Calu3 (cell line): ENCODE measurements around the gene LAX1. TPM values are rescaled to one million over a fixed set of nuclear protein-coding genes. Genes with fewer than 3 reads are reported as not detected.

Experiments used
- BruUV-seq: library from RNA; stranded (reverse); fragments of 400-500 nt; replicated peaks from 2 replicates; lab custom pipeline; 2021; lab: Mats Ljungman, UMichigan
- CTCF ChIA-PET: fragments of 300-600 bp; sonication (Branson Sonifier 250); formaldehyde crosslinking; loops from one replicate; lab custom pipeline; 2022; ENCODE audit warnings: antibody characterized with exemption; lab: Charles Lee
- DNase-seq: peaks from one replicate; pipeline ENCODE4 v3.0.0; 2022
- H3K27ac Mint-ChIP-seq: one replicate; pipeline ENCODE4 v1.8.0; 2022; ENCODE audit warnings: mixed read lengths; ENCODE audit not compliant: unreplicated experiment
- H3K27me3 Mint-ChIP-seq: one replicate; pipeline ENCODE4 v1.8.0; 2022; ENCODE audit warnings: mixed read lengths; ENCODE audit not compliant: unreplicated experiment
- H3K36me3 Mint-ChIP-seq: one replicate; pipeline ENCODE4 v1.8.0; 2022; ENCODE audit warnings: mild to moderate bottlenecking, moderate library complexity, mixed read lengths; ENCODE audit not compliant: insufficient read depth, unreplicated experiment
- H3K4me1 Mint-ChIP-seq: one replicate; pipeline ENCODE4 v1.8.0; 2022; ENCODE audit warnings: mild to moderate bottlenecking, low read depth, mixed read lengths; ENCODE audit not compliant: unreplicated experiment
- H3K4me3 Mint-ChIP-seq: one replicate; pipeline ENCODE4 v1.8.0; 2022; ENCODE audit warnings: mild to moderate bottlenecking, low read depth, moderate library complexity, mixed read lengths; ENCODE audit not compliant: unreplicated experiment
- H3K9me3 Mint-ChIP-seq: one replicate; pipeline ENCODE4 v1.8.0; 2022; ENCODE audit warnings: low read depth, mixed read lengths; ENCODE audit not compliant: unreplicated experiment
- CTCF ChIP-seq: fragments of 200-600 bp; IDR thresholded peaks from one replicate; pipeline ENCODE4 v1.8.0; 2022; ENCODE audit warnings: antibody characterized with exemption; ENCODE audit not compliant: unreplicated experiment
- intact Hi-C: fragments of 100-400 bp; cut with micrococcal nuclease; formaldehyde crosslinking; loops from one replicate; pipeline ENCODE4 v1.10.0; 2022; ENCODE audit not compliant: unreplicated experiment
- total RNA-seq: library from RNA; stranded (reverse); gene quantifications from 2 replicates; pipeline ENCODE4 v1.2.3, GENCODE V29; 2022

The LAX1 gene
- total RNA-seq, 1 experiment from 2014 or later: not detected

- Mint-ChIP-seq H3K4me3 (no peak overlapping the region), H3K9me3 (peaks cover 2% of the 10 kb centered on the region), H3K36me3 (peaks cover 57% of the 10 kb centered on the region), H3K27me3 (no peaks in the 10 kb centered on the region), H3K27ac (no peak overlapping the region), H3K4me1 (peaks cover 19% of the 10 kb centered on the region)
- CTCF ChIA-PET: interaction anchor here (0.6 to 0.7 kb wide), 3 partner anchors 9 to 249 kb away, joined by 3 read pairs; no protein-coding TSS in a partner anchor
- intact Hi-C loops: no loop called here
- no peak for TF ChIP-seq CTCF
- no TSS peak for BruUV-seq
- no peak for DNase-seq
These were observed 34.2 kb downstream of the LAX1 start for GRCh38 chr1:203799157-203799556.

GRCh38 chr1:203799971-203800370 lies 35.0 kb downstream of the LAX1 start:
- no peak for TF ChIP-seq CTCF
- peaks cover 19% of the 10 kb centered on the region for H3K4me1 Mint-ChIP-seq
- no peak for DNase-seq
- BruUV-seq: no TSS peak
- H3K9me3 Mint-ChIP-seq: peaks cover 2% of the 10 kb centered on the region
- intact Hi-C loops: no loop called here
- H3K4me3 Mint-ChIP-seq: no peak overlapping the region
- H3K36me3 Mint-ChIP-seq: peaks cover 61% of the 10 kb centered on the region
- no peak overlapping the region for H3K27ac Mint-ChIP-seq
- no peaks in the 10 kb centered on the region for H3K27me3 Mint-ChIP-seq
- CTCF ChIA-PET: interaction anchor here (0.6 kb wide), 1 partner anchor 51 kb away, joined by 3 read pairs; no protein-coding TSS in a partner anchor

- Mint-ChIP-seq H3K27me3 (no peaks in the 10 kb centered on the region), H3K4me1 (no peaks in the 10 kb centered on the region), H3K9me3 (no peaks in the 10 kb centered on the region), H3K4me3 (no peak overlapping the region), H3K36me3 (peaks cover 71% of the 10 kb centered on the region), H3K27ac (no peak overlapping the region)
- CTCF ChIA-PET: interaction anchor here (1.1 kb wide), 1 partner anchor 17 kb away, joined by 3 read pairs; no protein-coding TSS in a partner anchor
- no TSS peak for BruUV-seq
- intact Hi-C loops: no loop called here
- DNase-seq: no peak
- TF ChIP-seq CTCF: no peak
These were observed 40.7 kb downstream of the LAX1 start for GRCh38 chr1:203805689-203806088.

GRCh38 chr1:203807196-203807595 lies 42.2 kb downstream of the LAX1 start:
- Mint-ChIP-seq H3K9me3 (no peaks in the 10 kb centered on the region), H3K27ac (no peak overlapping the region), H3K27me3 (no peaks in the 10 kb centered on the region), H3K36me3 (peaks cover 84% of the 10 kb centered on the region), H3K4me3 (no peak overlapping the region), H3K4me1 (no peaks in the 10 kb centered on the region)
- CTCF ChIA-PET: no interaction called here
- intact Hi-C loops: no loop called here
- no TSS peak for BruUV-seq
- no peak for DNase-seq
- TF ChIP-seq CTCF: no peak
